ENCODE results near the gene SARDH. TPM values are rescaled to one million over a fixed set of nuclear protein-coding genes. Genes with fewer than 3 reads are reported as not detected.

Gene SARDH
- total and polyA plus RNA-seq, 2 donors (not counting 1 experiment from before 2014, with no cell fraction given): 0.03 to 0.07 TPM

GRCh38 chr9:133711428-133712220 is 26.5 kb downstream of the SARDH start:
- no peak overlapping the region for H3K9ac ChIP-seq (ENCODE audit: low read length)
- peaks cover 0 to 10% (median 0%) of the 10 kb centered on the region in 4 experiments for H3K27me3 ChIP-seq (replicated peaks in 1 of 4; ENCODE audit: control extremely low read depth in 1 of 4, control insufficient read depth in 3 of 4, insufficient read depth in 4 of 4, low read length in 3 of 4)
- H3K27ac Mint-ChIP-seq: no peak overlapping the region
- ATAC-seq (ENCODE audit: low read depth) (no peak), DNase-seq (no peak)
- H3K4me1 Mint-ChIP-seq: peaks cover 26% of the 10 kb centered on the region
- WGBS (ENCODE audit: insufficient coverage): 91% methylated on average over 31 of the region's 32 CpGs
- peaks cover 22% of the 10 kb centered on the region for H3K27me3 Mint-ChIP-seq
- no peak for TF ChIP-seq EZH2 (IDR thresholded peaks at IDR 0.05; ENCODE audit: borderline replicate concordance, insufficient read depth, low read depth, low read length, poor library complexity, severe bottlenecking)
- TF ChIP-seq, protein P1, sequence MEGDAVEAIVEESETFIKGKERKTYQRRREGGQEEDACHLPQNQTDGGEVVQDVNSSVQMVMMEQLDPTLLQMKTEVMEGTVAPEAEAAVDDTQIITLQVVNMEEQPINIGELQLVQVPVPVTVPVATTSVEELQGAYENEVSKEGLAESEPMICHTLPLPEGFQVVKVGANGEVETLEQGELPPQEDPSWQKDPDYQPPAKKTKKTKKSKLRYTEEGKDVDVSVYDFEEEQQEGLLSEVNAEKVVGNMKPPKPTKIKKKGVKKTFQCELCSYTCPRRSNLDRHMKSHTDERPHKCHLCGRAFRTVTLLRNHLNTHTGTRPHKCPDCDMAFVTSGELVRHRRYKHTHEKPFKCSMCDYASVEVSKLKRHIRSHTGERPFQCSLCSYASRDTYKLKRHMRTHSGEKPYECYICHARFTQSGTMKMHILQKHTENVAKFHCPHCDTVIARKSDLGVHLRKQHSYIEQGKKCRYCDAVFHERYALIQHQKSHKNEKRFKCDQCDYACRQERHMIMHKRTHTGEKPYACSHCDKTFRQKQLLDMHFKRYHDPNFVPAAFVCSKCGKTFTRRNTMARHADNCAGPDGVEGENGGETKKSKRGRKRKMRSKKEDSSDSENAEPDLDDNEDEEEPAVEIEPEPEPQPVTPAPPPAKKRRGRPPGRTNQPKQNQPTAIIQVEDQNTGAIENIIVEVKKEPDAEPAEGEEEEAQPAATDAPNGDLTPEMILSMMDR (IDR thresholded peaks at IDR 0.05): no peak
- ChIA-PET CTCF (no interaction called here), POLR2A (no interaction called here)
- peaks cover 0 to 24% of the 10 kb centered on the region in 2 donors for H3K4me1 ChIP-seq (ENCODE audit: control insufficient read depth in 2 of 2, insufficient read depth in 2 of 2, low read length in 2 of 2)
- no peaks in the 10 kb centered on the region for H3K9me3 Mint-ChIP-seq (ENCODE audit: insufficient read depth)
- no peak overlapping the region for H3K4me3 ChIP-seq (ENCODE audit: control extremely low read depth in 1 of 5, extremely low read depth in 1 of 5, insufficient read depth in 1 of 5, low read depth in 2 of 5, low read length in 4 of 5)
- H3K79me2 ChIP-seq (ENCODE audit: control insufficient read depth, insufficient read depth, low read length): no peaks in the 10 kb centered on the region
- no peaks in the 10 kb centered on the region for H3K36me3 ChIP-seq (replicated peaks in 1 of 2; ENCODE audit: control extremely low read depth in 1 of 2, control insufficient read depth in 1 of 2, extremely low read depth in 1 of 2, insufficient read depth in 2 of 2, low read length in 1 of 2)
- H3K27ac ChIP-seq (ENCODE audit: low read length in 2 of 2): no peak overlapping the region
- H3K9me3 ChIP-seq (ENCODE audit: control extremely low read depth in 1 of 3, control insufficient read depth in 2 of 3, insufficient read depth in 1 of 3, low read length in 2 of 3): no peaks in the 10 kb centered on the region
- no peak overlapping the region for H3K4me2 ChIP-seq (replicated peaks; ENCODE audit: low read depth, low read length, poor library complexity, severe bottlenecking)
- intact Hi-C loops (cut with micrococcal nuclease): no loop called here
- H3K4me3 Mint-ChIP-seq: no peak overlapping the region
- H4K20me1 ChIP-seq (ENCODE audit: control insufficient read depth, insufficient read depth, low read length, poor library complexity, severe bottlenecking): no peaks in the 10 kb centered on the region
- no peak overlapping the region for H2AFZ ChIP-seq (ENCODE audit: insufficient read depth, low read depth, low read length, poor library complexity, severe bottlenecking)

DNA sequence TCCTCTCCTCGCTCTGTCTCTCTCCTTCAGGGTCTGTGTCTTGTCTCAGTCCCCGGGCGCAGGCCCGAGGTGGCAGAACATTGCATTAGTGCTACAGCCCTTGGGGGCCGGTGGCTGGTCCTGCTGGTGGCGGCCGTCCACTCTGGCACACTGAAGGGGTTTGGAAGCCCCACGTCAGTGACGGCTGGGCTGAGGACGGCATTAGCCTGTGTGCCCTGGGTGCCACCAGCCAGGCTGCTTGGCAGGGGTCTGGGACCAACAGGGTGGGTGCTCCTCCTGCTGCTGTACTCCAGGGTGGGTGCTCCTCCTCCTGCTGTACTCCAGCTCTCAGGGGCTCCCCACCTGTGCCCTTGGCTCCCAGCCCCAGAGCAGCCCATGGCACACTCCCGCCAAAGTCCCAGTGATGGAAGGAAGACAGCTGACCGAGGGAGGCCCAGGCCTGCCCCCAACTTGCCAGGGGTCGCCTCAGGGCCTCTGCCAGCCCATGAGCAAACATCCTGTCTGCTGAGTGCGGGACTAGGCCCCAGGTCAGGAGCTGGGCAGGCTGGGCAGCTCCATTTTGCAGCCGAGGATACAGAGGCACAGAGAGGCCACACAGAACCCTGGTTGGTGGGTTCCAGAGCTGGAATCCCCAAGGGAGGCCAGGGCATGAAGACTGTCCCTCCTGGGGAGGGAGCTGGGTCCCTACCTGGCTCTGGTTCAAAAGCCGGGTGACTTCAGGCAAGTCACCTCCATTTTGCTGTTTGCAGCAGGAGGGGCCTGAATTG is 27.3 kb downstream of the SARDH start:
- Histone ChIP-seq H3K4me3 (ENCODE audit: control extremely low read depth in 1 of 5, extremely low read depth in 1 of 5, insufficient read depth in 1 of 5, low read depth in 2 of 5, low read length in 4 of 5) (no peak overlapping the region), H4K20me1 (ENCODE audit: control insufficient read depth, insufficient read depth, low read length, poor library complexity, severe bottlenecking) (no peaks in the 10 kb centered on the region), H3K9ac (ENCODE audit: low read length) (no peak overlapping the region), H3K36me3 (replicated peaks in 1 of 2; ENCODE audit: control extremely low read depth in 1 of 2, control insufficient read depth in 1 of 2, extremely low read depth in 1 of 2, insufficient read depth in 2 of 2, low read length in 1 of 2) (no peaks in the 10 kb centered on the region), H3K9me3 (ENCODE audit: control extremely low read depth in 1 of 3, control insufficient read depth in 2 of 3, insufficient read depth in 1 of 3, low read length in 2 of 3) (no peaks in the 10 kb centered on the region), H3K27me3 (replicated peaks in 1 of 4; ENCODE audit: control extremely low read depth in 1 of 4, control insufficient read depth in 3 of 4, insufficient read depth in 4 of 4, low read length in 3 of 4) (peaks cover 0 to 10% (median 0%) of the 10 kb centered on the region in 4 experiments), H2AFZ (ENCODE audit: insufficient read depth, low read depth, low read length, poor library complexity, severe bottlenecking) (no peak overlapping the region), H3K4me2 (replicated peaks; ENCODE audit: low read depth, low read length, poor library complexity, severe bottlenecking) (no peak overlapping the region), H3K27ac (ENCODE audit: low read length in 2 of 2) (no peak overlapping the region), H3K4me1 (ENCODE audit: control insufficient read depth in 2 of 2, insufficient read depth in 2 of 2, low read length in 2 of 2) (peaks cover 0 to 24% of the 10 kb centered on the region in 2 donors), H3K79me2 (ENCODE audit: control insufficient read depth, insufficient read depth, low read length) (no peaks in the 10 kb centered on the region)
- Mint-ChIP-seq H3K27me3 (peaks cover 22% of the 10 kb centered on the region), H3K27ac (no peak overlapping the region), H3K4me3 (no peak overlapping the region), H3K9me3 (ENCODE audit: insufficient read depth) (no peaks in the 10 kb centered on the region), H3K4me1 (peaks cover 29% of the 10 kb centered on the region)
- ChIA-PET POLR2A (no interaction called here), CTCF (no interaction called here)
- 92% methylated on average over 16 of the region's 16 CpGs for WGBS (ENCODE audit: insufficient coverage)
- no peak for ATAC-seq (ENCODE audit: low read depth)
- DNase-seq: no peak
- intact Hi-C loops (cut with micrococcal nuclease): no loop called here
- TF ChIP-seq, protein P1 (IDR thresholded peaks at IDR 0.05): no peak
- TF ChIP-seq EZH2 (IDR thresholded peaks at IDR 0.05; ENCODE audit: borderline replicate concordance, insufficient read depth, low read depth, low read length, poor library complexity, severe bottlenecking): no peak
